ENCODE results near the gene BASP1.

DNA sequence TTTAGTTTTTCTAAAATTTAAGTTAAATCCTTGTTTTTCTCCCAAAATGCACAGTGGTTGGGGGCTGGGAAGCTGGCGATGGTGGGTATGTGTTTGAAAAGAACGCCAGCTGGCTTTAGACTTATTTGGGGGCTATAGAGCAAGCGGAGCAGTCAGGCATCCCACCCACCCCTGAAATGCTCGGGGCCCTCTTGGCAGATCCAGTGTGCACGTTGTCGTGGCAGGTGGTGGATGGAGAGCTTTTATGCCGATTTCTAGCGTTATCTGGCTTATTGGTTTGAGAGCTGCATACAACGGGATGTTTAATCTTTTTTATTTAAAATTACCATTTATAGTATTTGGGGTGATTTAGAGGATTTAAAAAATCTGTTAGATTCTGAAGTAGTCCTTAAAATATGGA is 8.1 kb downstream of the BASP1 start:
- TF ChIP-seq CTCF (IDR thresholded peaks at IDR 0.05 in 2 of 3, conservative IDR thresholded peaks at IDR 0.05 in 1 of 3; ENCODE audit: borderline replicate concordance in 1 of 3, insufficient read depth in 1 of 3, low read depth in 2 of 3, low read length in 2 of 3) = no peak
- TF ChIP-seq POLR2A (IDR thresholded peaks at IDR 0.05; ENCODE audit: borderline replicate concordance, extremely low read depth, insufficient read depth, insufficient read length) = no peak
